GM18907 (cell line): ENCODE results near the gene PROM2.

ENCODE experiments used
- ATAC-seq: cut with Tn5 transposase; IDR thresholded peaks from one replicate; pipeline ENCODE4 v1.9.1; 2021; ENCODE audit warnings: mild to moderate bottlenecking, moderate library complexity; ENCODE audit not compliant: unreplicated experiment

The PROM2 gene

DNA sequence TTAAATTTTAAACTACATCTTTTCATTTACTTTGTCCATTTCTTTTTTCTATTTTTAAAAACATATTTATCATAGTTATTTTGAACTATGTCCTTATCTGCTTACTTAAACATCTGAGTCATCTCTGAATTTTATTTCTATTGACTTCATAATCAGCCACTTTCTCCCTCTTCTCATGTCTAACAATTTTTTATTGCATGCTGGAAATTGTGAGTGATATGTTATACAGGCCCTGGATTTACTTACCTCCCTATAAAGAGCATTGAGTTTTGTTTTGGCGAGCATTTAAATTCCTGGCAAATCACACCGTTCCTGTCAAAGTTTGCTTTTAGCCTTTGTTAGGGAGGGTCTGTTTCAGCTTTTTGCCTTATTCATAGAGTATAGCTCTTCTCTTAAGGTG is 62.2 kb downstream of the PROM2 start:
- ATAC-seq = no peak

DNA sequence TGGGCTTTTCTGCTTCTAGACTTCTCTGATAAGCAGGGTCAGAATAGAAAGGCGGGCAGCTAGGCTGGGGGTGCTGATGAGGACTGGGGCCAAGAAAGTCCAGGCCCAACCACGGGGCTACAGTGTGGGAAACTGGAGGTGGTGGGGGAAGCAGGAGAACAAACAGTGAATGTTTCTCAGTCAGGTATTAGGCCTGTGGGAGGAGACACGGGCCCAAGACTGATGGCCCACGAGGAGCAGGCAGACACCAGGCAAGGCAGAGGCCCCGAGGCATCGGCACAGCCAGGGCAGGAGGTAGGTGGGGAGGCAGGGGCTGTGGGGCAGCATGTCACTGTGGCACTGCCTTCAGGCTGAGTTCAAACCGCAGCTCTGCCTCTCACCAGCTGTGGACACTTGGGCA is 63.6 kb downstream of the PROM2 start:
- no peak for ATAC-seq
